ENCODE measurements around the gene DIRAS3.
"Not testable (repeated sequence)": the region's sequence is repeated elsewhere in the genome, so short reads cannot be mapped to it uniquely, and the experiment has no call there.

The DIRAS3 gene

DNA sequence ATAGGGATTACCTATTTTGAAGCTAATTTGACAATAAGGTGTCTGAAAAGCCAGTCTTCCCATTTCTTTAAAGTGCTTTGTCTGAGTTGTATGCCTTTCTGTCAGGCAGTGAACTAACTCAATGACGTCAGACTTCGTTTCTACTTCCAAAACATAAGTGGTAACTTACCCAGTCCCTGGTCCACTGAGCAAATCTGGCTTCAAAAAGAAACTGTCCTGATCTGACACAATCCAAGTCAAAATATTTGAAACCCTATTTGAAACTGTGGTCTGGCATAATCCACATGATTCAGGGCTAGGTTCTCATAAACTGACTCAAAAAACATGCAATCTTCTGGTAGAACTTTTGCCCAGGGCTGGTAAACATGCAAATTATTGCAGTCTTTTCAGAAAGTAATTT lies 34.0 kb downstream of the DIRAS3 start:
- no peak for DNase-seq

- DNase-seq = no peak
Observed at GRCh38 chr1:68015971-68016370, 34.5 kb downstream of the DIRAS3 start.

- no peak for DNase-seq
Observed at GRCh38 chr1:68015369-68015768, 35.1 kb downstream of the DIRAS3 start.

- no peak for DNase-seq
Observed at GRCh38 chr1:68013351-68013750, 37.1 kb downstream of the DIRAS3 start.

- DNase-seq = no peak
Observed at GRCh38 chr1:68011657-68012375, 38.6 kb downstream of the DIRAS3 start.

- DNase-seq = no peak
Observed at GRCh38 chr1:68010543-68010942, 39.9 kb downstream of the DIRAS3 start.

GRCh38 chr1:68010090-68010489 lies 40.3 kb downstream of the DIRAS3 start:
- DNase-seq = peak; percentile 8

GRCh38 chr1:68003626-68004025 lies 46.8 kb downstream of the DIRAS3 start:
- not testable (repeated sequence) for DNase-seq

DNA sequence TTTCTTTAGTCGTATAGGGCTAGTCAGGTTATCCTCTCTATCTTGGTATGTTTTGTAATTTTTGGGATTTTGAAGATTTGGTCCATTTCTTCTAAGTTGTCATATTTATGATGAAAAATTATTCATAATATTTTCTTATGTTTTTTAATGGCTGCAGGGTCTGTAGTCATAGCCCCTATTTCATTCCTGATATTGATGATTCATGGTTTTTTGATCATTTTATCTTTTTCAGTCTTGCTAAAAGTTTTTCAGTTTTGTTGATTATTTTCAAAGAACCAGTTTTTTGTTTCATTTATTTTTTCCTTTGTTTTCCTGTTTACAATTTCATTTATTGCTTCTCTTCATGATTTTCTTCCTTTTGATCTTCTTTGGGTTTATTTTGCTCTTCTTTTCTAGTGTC lies 50.2 kb downstream of the DIRAS3 start:
- DNase-seq = no peak

- DNase-seq = no peak
Observed at GRCh38 chr1:67997746-67998145, 52.7 kb downstream of the DIRAS3 start.
